Keratinocyte (primary cell): ENCODE measurements around the gene TMEM63B.
"Not testable (repeated sequence)": the region's sequence is repeated elsewhere in the genome, so short reads cannot be mapped to it uniquely, and the experiment has no call there.

Experiments used
- EZH2 ChIP-seq: IDR thresholded peaks from one replicate; pipeline ENCODE4 v1.6.1; 2012; ENCODE audit warnings: inconsistent platforms, mild to moderate bottlenecking, low read length, moderate library complexity
- TF ChIP-seq, protein P1 (sequence below), 3 experiments: IDR thresholded peaks in 1 of 3; conservative IDR thresholded peaks in 1 of 3; optimal IDR thresholded peaks in 1 of 3; 2 replicates in 2 of 3; 3 replicates in 1 of 3; pipeline versions ENCODE3 to v1.5.1; 2011; ENCODE audit warnings: low read length in 3 of 3, mild to moderate bottlenecking in 3 of 3, moderate library complexity in 2 of 3, control low read depth in 1 of 3, inconsistent platforms in 1 of 3; ENCODE audit not compliant: insufficient read depth in 2 of 3; ENCODE audit errors: extremely low read depth in 1 of 3

DNA sequence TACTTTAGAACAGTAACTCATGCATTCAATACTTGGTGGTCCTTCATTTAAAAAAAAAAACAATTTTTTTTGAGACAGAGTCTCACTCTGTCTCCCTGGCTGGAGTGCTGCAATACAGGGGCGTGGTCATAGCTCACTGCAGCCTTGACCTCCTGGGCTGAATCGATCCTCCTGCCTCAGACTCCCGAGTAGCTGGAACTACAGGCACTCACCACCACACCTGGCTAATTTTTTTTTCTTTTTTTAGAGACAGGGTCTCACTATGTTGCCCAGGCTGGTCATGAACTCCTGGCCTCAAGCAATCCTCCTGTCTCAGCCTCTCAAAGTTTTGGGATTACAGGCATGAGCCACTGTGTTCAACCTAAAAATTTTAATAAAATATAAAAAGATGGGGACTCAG lies 17.2 kb downstream of the TMEM63B start:
- TF ChIP-seq, protein P1, sequence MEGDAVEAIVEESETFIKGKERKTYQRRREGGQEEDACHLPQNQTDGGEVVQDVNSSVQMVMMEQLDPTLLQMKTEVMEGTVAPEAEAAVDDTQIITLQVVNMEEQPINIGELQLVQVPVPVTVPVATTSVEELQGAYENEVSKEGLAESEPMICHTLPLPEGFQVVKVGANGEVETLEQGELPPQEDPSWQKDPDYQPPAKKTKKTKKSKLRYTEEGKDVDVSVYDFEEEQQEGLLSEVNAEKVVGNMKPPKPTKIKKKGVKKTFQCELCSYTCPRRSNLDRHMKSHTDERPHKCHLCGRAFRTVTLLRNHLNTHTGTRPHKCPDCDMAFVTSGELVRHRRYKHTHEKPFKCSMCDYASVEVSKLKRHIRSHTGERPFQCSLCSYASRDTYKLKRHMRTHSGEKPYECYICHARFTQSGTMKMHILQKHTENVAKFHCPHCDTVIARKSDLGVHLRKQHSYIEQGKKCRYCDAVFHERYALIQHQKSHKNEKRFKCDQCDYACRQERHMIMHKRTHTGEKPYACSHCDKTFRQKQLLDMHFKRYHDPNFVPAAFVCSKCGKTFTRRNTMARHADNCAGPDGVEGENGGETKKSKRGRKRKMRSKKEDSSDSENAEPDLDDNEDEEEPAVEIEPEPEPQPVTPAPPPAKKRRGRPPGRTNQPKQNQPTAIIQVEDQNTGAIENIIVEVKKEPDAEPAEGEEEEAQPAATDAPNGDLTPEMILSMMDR (optimal IDR thresholded peaks at IDR 0.05 in 1 of 3, IDR thresholded peaks at IDR 0.05 in 1 of 3, conservative IDR thresholded peaks at IDR 0.05 in 1 of 3; ENCODE audit: extremely low read depth in 1 of 3, insufficient read depth in 2 of 3, low read length in 3 of 3), result not testable (repeated sequence)
- not testable (repeated sequence) for TF ChIP-seq EZH2
